HFFc6 (cell line): Measurements from ENCODE around the gene GLIS2. TPM values are rescaled to one million over a fixed set of nuclear protein-coding genes. Genes with fewer than 3 reads are reported as not detected.

ENCODE experiments used
- DNase-seq: peaks from one replicate; pipeline ENCODE4 v3.0.0-alpha.2; 2018
- H3K27ac Mint-ChIP-seq: 2 replicates; pipeline ENCODE4 v1.8.0; 2020; ENCODE audit warnings: mild to moderate bottlenecking, mixed read lengths
- H3K27me3 Mint-ChIP-seq: 2 replicates; pipeline ENCODE4 v1.8.0; 2021; ENCODE audit warnings: mild to moderate bottlenecking, moderate library complexity, mixed read lengths; ENCODE audit not compliant: insufficient read depth
- H3K36me3 Mint-ChIP-seq: 2 replicates; pipeline ENCODE4 v1.8.0; 2021; ENCODE audit warnings: low read depth, mixed read lengths
- H3K4me1 Mint-ChIP-seq: 2 replicates; pipeline ENCODE4 v1.8.0; 2020; ENCODE audit warnings: low read depth, mixed read lengths
- H3K4me3 Mint-ChIP-seq: 2 replicates; pipeline ENCODE4 v1.8.0; 2020; ENCODE audit warnings: mild to moderate bottlenecking, moderate library complexity, mixed read lengths
- H3K9me3 Mint-ChIP-seq: 2 replicates; pipeline ENCODE4 v1.8.0; 2020; ENCODE audit warnings: mild to moderate bottlenecking, mixed read lengths
- total RNA-seq, 6 experiments: library from RNA; stranded (reverse); fragmentation: NEBNext Ultra II Directional; extraction: Animal tissue kit (Norgen Biotek cat#: 25700); gene quantifications; 2 replicates in 1 of 6; 3 replicates in 5 of 6; pipeline ENCODE4 v1.2.3, GENCODE V29; 2021
- TF ChIP-seq, protein P1 (sequence below): fragments of 200-600 bp; sonication (generic); IDR thresholded peaks from 2 replicates; pipeline ENCODE4 v1.5.0; 2021; ENCODE audit warnings: antibody characterized with exemption, mild to moderate bottlenecking

GLIS2 gene
- total RNA-seq, 6 experiments from 2014 or later = 21.9 to 26.0 (median 23.5) TPM

DNA sequence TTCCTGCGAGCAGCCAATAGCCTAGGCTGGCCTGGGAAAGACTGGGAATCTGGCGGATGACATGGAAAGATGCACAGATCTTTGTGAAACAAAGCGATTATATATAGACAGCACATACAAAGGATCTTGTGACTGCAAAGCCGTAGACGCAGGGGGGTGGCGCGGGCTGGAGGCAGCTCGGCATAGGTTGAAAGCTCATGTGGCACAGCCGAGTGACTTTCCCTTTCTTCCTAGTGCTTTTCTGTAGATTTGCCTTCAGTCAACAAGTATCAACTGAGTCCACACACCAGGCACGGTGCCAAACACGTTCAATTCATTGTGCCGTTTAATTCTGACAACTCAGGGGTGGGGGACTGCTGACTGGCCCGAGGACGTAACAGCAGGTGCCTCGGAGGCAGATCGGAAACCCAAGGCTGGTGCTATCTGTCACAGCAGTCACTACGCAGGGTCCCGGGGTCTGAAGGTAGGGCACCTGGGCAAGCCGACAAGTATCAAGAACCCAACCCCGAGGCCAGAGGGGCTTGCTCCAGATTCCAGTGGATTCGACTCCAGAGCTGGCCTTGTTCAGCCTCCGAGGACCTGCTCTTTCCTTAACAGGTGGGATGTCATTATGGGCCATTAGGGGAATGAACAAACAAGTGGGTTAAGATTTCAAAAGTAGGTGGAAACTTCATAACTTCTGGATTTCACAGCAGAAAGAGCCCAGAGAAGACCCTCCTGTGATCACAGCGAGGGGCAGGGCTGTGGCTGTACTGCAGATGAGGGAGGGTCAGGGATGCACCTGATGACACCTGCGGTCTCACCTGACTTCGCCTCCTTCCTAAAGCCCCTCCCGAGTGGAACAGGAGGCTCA is 29.3 kb downstream of the GLIS2 start:
- Mint-ChIP-seq H3K27ac (no peak overlapping the region), H3K9me3 (no peaks in the 10 kb centered on the region), H3K4me1 (peaks cover 9% of the 10 kb centered on the region), H3K36me3 (no peaks in the 10 kb centered on the region), H3K4me3 (no peak overlapping the region), H3K27me3 (peaks cover 7% of the 10 kb centered on the region; the same call in 1 of the 2 replicates)
- TF ChIP-seq, protein P1, sequence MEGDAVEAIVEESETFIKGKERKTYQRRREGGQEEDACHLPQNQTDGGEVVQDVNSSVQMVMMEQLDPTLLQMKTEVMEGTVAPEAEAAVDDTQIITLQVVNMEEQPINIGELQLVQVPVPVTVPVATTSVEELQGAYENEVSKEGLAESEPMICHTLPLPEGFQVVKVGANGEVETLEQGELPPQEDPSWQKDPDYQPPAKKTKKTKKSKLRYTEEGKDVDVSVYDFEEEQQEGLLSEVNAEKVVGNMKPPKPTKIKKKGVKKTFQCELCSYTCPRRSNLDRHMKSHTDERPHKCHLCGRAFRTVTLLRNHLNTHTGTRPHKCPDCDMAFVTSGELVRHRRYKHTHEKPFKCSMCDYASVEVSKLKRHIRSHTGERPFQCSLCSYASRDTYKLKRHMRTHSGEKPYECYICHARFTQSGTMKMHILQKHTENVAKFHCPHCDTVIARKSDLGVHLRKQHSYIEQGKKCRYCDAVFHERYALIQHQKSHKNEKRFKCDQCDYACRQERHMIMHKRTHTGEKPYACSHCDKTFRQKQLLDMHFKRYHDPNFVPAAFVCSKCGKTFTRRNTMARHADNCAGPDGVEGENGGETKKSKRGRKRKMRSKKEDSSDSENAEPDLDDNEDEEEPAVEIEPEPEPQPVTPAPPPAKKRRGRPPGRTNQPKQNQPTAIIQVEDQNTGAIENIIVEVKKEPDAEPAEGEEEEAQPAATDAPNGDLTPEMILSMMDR = no peak
- DNase-seq = no peak

DNA sequence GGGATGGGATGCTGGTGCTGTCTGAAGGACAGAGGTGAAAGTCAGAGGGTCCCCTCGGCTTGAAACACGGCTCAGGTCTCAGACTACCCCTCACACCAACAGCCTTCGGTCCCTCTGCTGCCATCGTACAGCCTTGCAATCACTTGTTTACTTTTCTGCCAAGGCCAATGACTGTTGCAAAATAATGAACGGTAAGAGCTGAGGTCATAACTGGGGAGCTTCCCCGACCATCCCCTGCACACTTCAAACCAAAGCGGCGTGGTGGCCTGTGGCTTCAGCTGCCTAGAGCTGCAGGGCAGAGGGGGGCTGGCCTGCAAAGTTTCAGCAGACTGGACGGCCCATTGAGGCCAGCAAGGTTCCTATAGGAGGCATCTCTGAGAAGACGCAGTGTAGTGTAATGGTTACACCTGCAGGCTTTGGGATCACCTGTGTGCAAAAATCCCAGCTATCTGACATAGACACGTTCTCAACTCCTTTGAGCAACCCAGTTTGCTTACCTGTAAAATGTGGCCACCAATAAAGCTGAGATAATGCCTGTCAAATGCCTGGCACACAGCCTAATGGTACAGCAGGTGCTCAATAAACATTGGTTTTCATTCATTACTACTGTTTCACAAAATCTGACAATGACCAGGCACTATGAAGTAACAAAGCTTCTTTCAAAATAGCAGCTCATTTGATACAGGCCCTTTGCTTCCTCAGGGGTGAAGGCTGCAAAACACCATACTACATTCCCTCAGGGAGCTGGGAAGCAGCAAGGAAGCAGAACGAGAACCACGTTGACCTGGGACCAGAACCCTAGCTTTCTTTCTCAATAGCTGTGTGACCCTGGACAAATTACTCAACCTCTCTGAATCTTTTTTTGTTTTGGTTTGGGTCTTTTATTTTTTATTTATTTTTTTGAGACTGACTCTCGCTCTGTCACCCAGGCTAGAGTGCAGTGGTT is 30.2 kb downstream of the GLIS2 start:
- H3K4me1 Mint-ChIP-seq = peaks cover 9% of the 10 kb centered on the region
- no peaks in the 10 kb centered on the region; the same call in 1 of the 2 replicates for H3K36me3 Mint-ChIP-seq
- H3K27me3 Mint-ChIP-seq = peaks cover 6% of the 10 kb centered on the region; the same call in 1 of the 2 replicates
- H3K4me3 Mint-ChIP-seq = no peak overlapping the region
- H3K9me3 Mint-ChIP-seq = no peaks in the 10 kb centered on the region
- no peak for DNase-seq
- TF ChIP-seq, protein P1 = no peak
- no peak overlapping the region for H3K27ac Mint-ChIP-seq

DNA sequence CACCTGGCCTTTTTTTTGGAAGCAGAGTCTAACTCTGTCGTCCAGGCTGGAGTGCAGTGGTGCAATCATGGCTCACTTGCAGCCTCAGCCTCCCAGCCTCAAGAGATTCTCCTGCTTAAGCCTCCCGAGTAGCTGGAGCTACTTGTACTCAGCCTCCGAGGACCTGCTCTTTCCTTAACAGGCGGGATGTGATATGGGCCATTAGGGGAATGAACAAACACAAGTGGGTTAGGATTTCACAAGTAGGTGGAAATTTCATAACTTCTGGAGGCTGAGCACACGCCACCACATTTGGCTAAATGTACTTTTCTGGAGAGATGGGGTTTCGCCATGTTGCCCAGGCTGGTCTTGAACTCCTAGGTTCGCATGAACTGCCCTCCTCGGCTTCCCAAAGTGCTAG is 31.1 kb downstream of the GLIS2 start:
- TF ChIP-seq, protein P1 = no peak
- peaks cover 16% of the 10 kb centered on the region for H3K4me1 Mint-ChIP-seq
- DNase-seq = no peak

DNA sequence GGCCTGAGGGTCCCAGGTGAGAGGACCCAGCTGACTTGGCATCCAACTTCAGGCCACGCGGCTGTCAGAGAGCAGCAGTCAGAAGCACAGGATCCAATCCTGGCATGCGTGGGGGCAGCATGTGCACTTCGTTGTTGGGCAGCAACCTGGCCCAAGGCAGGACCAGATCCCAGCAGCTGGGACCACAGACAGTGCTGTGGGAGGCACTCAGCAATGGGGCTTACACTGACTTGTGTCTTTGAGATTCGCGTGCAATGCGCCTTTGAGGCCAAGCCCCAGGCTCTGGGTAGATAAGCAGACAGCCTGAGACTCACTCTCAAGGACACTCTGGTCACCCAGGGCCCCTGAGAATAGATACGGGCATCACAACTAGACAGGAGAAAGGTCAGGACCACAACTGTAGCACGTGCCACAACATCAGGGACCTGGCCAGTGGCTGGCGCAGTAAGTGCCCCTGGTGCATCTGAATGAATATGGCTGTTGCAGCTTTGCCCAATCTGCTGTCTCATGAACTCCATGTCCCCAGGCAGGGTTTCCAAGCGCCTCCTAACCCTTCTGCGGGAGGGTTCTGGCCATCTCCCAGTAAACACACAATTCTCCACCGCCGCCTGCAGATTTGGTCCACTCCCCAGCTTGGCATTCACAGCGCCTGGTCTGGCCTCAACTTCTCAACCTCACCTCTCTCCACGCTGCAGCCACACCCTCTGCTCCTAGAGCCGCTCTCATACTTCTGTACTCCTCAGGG is 32.1 kb downstream of the GLIS2 start:
- Mint-ChIP-seq H3K4me3 (no peak overlapping the region; the same call in 1 of the 2 replicates), H3K9me3 (no peaks in the 10 kb centered on the region), H3K27ac (peak overlapping the region; percentile 18), H3K27me3 (peaks cover 2% of the 10 kb centered on the region; the same call in 1 of the 2 replicates), H3K36me3 (no peaks in the 10 kb centered on the region; the same call in 1 of the 2 replicates), H3K4me1 (peaks cover 21% of the 10 kb centered on the region)
- TF ChIP-seq, protein P1 = no peak
- no peak for DNase-seq

More for the DNA sequence above, 31.1 kb downstream of the GLIS2 start:
- H3K4me3 Mint-ChIP-seq = no peak overlapping the region; the same call in 1 of the 2 replicates
- no peaks in the 10 kb centered on the region for H3K9me3 Mint-ChIP-seq
- peak overlapping the region; percentile 48; the same call in 1 of the 2 replicates for H3K27ac Mint-ChIP-seq
- peaks cover 2% of the 10 kb centered on the region; the same call in 1 of the 2 replicates for H3K27me3 Mint-ChIP-seq
- no peaks in the 10 kb centered on the region; the same call in 1 of the 2 replicates for H3K36me3 Mint-ChIP-seq

DNA sequence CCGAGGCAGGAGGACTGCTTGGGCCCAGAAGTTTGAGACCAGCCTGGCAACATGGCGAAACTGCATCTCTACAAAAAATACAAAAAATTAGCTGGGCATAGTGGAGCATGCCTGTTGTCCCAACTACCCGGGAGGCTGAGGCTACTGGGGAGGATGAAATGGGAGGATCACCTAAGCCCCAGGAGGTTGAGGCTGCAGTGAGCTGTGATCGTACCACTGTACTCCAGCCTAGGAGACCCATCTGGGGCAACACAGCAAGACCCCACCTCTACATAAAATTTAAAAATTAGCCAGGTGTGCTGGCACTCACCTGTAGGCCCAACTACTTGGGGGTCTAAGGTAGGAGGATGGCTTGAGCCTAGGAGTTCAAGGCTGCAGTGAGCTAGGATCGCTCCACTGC is 33.5 kb downstream of the GLIS2 start:
- peaks cover 30% of the 10 kb centered on the region for H3K4me1 Mint-ChIP-seq
- TF ChIP-seq, protein P1 = no peak
- DNase-seq = no peak
- no peaks in the 10 kb centered on the region; the same call in 1 of the 2 replicates for H3K36me3 Mint-ChIP-seq
- peak overlapping the region; percentile 26; the same call in 1 of the 2 replicates for H3K4me3 Mint-ChIP-seq
- no peaks in the 10 kb centered on the region for H3K9me3 Mint-ChIP-seq
- H3K27me3 Mint-ChIP-seq = peaks cover 2% of the 10 kb centered on the region; the same call in 1 of the 2 replicates
- no peak overlapping the region for H3K27ac Mint-ChIP-seq
